Panc1 (cell line): ENCODE results near the gene CAPN3. TPM values are rescaled to one million over a fixed set of nuclear protein-coding genes. Genes with fewer than 3 reads are reported as not detected.

ENCODE experiments used
- ATAC-seq: fragments of 200-7000 bp; cut with Tn5 transposase; 2 replicates; pipeline ENCODE4 v1.9.1; 2020; ENCODE audit warnings: mild to moderate bottlenecking, moderate library complexity
- BruUV-seq: library from RNA; stranded (reverse); fragments of 400-500 nt; replicated peaks from 2 replicates; lab custom pipeline; 2021; lab: Mats Ljungman, UMichigan
- CTCF ChIA-PET: fragments of 300-600 bp; sonication (Branson Sonifier 250); formaldehyde crosslinking; loops from one replicate; lab custom pipeline; 2022; ENCODE audit warnings: antibody characterized with exemption; lab: Charles Lee
- POLR2A ChIA-PET: fragments of 300-600 bp; sonication (Branson Sonifier 250); formaldehyde crosslinking; loops from one replicate; lab custom pipeline; 2022; ENCODE audit warnings: antibody characterized with exemption; lab: Charles Lee
- DNase-seq: peaks from one replicate; pipeline ENCODE4 v3.0.0-alpha.2; 2010; ENCODE audit warnings: low read depth, low spot score
- H3K27ac ChIP-seq: 2 replicates; pipeline ENCODE4 v1.5.1; 2011; ENCODE audit warnings: mild to moderate bottlenecking, low read length, inconsistent platforms
- H3K27me3 ChIP-seq: fragments of 200-500 bp; sonication (Bioruptor generic); 2 replicates; pipeline ENCODE4 v1.6.0; 2014; ENCODE audit warnings: low read length, inconsistent platforms; ENCODE audit not compliant: control insufficient read depth, insufficient read depth
- H3K36me3 ChIP-seq: fragments of 200-500 bp; sonication (Bioruptor generic); 2 replicates; pipeline ENCODE4 v1.5.1; 2014; ENCODE audit warnings: inconsistent platforms, mild to moderate bottlenecking, low read length, moderate library complexity; ENCODE audit not compliant: control insufficient read depth, insufficient read depth
- H3K4me1 ChIP-seq: 2 replicates; pipeline ENCODE4 v1.5.1; 2011; ENCODE audit warnings: inconsistent platforms, mild to moderate bottlenecking, low read length, moderate library complexity; ENCODE audit not compliant: control insufficient read depth, insufficient read depth
- H3K4me3 ChIP-seq, 2 experiments: 2 replicates each; pipeline ENCODE4 v1.5.1; 2011 to 2012; ENCODE audit warnings: low read depth in 2 of 2, low read length in 2 of 2, mild to moderate bottlenecking in 2 of 2, inconsistent platforms in 1 of 2, moderate library complexity in 1 of 2
- H3K9me3 ChIP-seq: fragments of 200-500 bp; sonication (Bioruptor generic); 2 replicates; pipeline ENCODE4 v1.5.1; 2014; ENCODE audit warnings: low read depth, mild to moderate bottlenecking, inconsistent platforms, low read length, moderate library complexity; ENCODE audit not compliant: control insufficient read depth, insufficient read depth
- CTCF ChIP-seq: fragments of 450-650 bp; IDR thresholded peaks from 2 replicates; pipeline ENCODE4 v1.5.1; 2017; ENCODE audit warnings: mild to moderate bottlenecking
- POLR2AphosphoS5 ChIP-seq: IDR thresholded peaks from 2 replicates; pipeline ENCODE4 v1.6.1; 2012; ENCODE audit warnings: mild to moderate bottlenecking, low read depth, low read length, moderate library complexity
- REST ChIP-seq, 2 experiments: IDR thresholded peaks; 2 replicates each; pipeline ENCODE4 v1.6.1; 2011 to 2012; ENCODE audit warnings: low read depth in 2 of 2, control low read depth in 1 of 2, low read length in 1 of 2, mild to moderate bottlenecking in 1 of 2, moderate library complexity in 1 of 2; ENCODE audit not compliant: insufficient read depth in 1 of 2
- SIN3A ChIP-seq: IDR thresholded peaks from 2 replicates; pipeline ENCODE4 v1.6.1; 2012; ENCODE audit warnings: low read depth, mild to moderate bottlenecking, low read length, moderate library complexity, borderline replicate concordance; ENCODE audit not compliant: insufficient read depth
- TCF7L2 ChIP-seq: IDR thresholded peaks from 2 replicates; pipeline ENCODE4 v1.6.1; 2011; ENCODE audit warnings: mild to moderate bottlenecking, low read depth, low read length, inconsistent platforms
- in situ Hi-C: cut with HindIII; loops from 2 replicates; pipeline ENCODE4 v1.10.0; 2016; ENCODE audit warnings: low sequenced_read_pairs, low pct_unique_long_range_greater_than_20kb
- intact Hi-C: fragments of 100-400 bp; cut with micrococcal nuclease; formaldehyde crosslinking; loops from one replicate; pipeline ENCODE4 v1.10.0; 2022; ENCODE audit not compliant: unreplicated experiment
- total RNA-seq: library from RNA; stranded (reverse); gene quantifications from one replicate; pipeline ENCODE4 v1.2.1, GENCODE V29; 2021; ENCODE audit not compliant: unreplicated experiment

The CAPN3 gene
- total RNA-seq, 1 experiment from 2014 or later, result 0.31 TPM

DNA sequence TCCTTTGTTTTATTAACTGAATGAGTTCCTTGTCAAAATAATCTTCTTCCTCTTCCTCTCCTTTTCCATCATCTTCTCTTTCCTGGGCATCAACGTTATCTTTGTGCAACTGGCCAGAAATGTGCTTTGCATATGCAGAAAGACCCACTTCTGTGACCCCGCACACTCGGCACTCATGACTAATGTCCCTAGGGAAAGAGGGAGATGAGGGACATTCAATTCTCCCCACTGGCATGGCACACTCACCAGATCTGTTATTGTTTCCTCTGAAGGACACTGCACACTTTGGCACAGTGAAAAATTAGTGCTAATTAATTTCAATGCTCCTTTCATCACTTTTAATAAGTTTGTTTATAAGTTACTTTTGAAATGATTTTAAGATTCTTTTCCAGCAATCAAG, 97.7 kb downstream of the CAPN3 start:
- no peak for DNase-seq
- H3K36me3 ChIP-seq, result no peaks in the 10 kb centered on the region
- intact Hi-C loops (no loop called here), in situ Hi-C loops (no loop called here)
- CTCF ChIA-PET, result no interaction called here
- 0 out of 2 replicates have a peak, but pooled peaks cover 4% of the 10 kb centered on the region for H3K4me1 ChIP-seq
- BruUV-seq, result no TSS peak
- no peak for ATAC-seq
- TF ChIP-seq SIN3A (no peak), POLR2AphosphoS5 (no peak), TCF7L2 (no peak), CTCF (no peak)
- H3K4me3 ChIP-seq, result no peak overlapping the region
- H3K27ac ChIP-seq, result no peak overlapping the region
- H3K27me3 ChIP-seq, result no peaks in the 10 kb centered on the region
- POLR2A ChIA-PET, result interaction anchor here (0.7 kb wide), 2 partner anchors 45 to 212 kb away, joined by 6 read pairs; no protein-coding TSS in a partner anchor
- no peaks in the 10 kb centered on the region for H3K9me3 ChIP-seq

- H3K36me3 ChIP-seq, result no peaks in the 10 kb centered on the region
- ATAC-seq, result no peak
- TF ChIP-seq CTCF, result no peak
- no peak overlapping the region for H3K4me3 ChIP-seq
- intact Hi-C loops (no loop called here), in situ Hi-C loops (no loop called here)
- H3K4me1 ChIP-seq, result 0 out of 2 replicates have a peak, but pooled peaks cover 4% of the 10 kb centered on the region
- no peaks in the 10 kb centered on the region for H3K27me3 ChIP-seq
- ChIA-PET CTCF (interaction anchor here (0.6 to 0.7 kb wide), 2 partner anchors 73 to 398 kb away, joined by 4 to 5 read pairs; no protein-coding TSS in a partner anchor), POLR2A (no interaction called here)
- BruUV-seq, result no TSS peak
- DNase-seq, result no peak
- H3K9me3 ChIP-seq, result no peaks in the 10 kb centered on the region
- H3K27ac ChIP-seq, result no peak overlapping the region
Observed at GRCh38 chr15:42457445-42458442, 98.4 kb downstream of the CAPN3 start.

GRCh38 chr15:42461261-42461660, 102.0 kb downstream of the CAPN3 start:
- ATAC-seq (no peak), DNase-seq (no peak)
- CTCF ChIA-PET, result no interaction called here
- H3K36me3 ChIP-seq, result no peaks in the 10 kb centered on the region
- BruUV-seq, result no TSS peak
- in situ Hi-C loops (no loop called here), intact Hi-C loops (no loop called here)
- H3K9me3 ChIP-seq, result no peaks in the 10 kb centered on the region
- POLR2A ChIA-PET, result no interaction called here
- TF ChIP-seq CTCF (no peak), REST (IDR thresholded peaks at IDR 0.05; ENCODE audit: insufficient read depth in 1 of 2, low read depth in 2 of 2, low read length in 1 of 2) (no peak), TCF7L2 (no peak), SIN3A (no peak), POLR2AphosphoS5 (no peak)
- 0 out of 2 replicates have a peak, but pooled peaks cover 4% of the 10 kb centered on the region for H3K4me1 ChIP-seq
- H3K27ac ChIP-seq, result no peak overlapping the region
- no peaks in the 10 kb centered on the region for H3K27me3 ChIP-seq
- H3K4me3 ChIP-seq, result no peak overlapping the region
